Measurements from ENCODE around the gene CNDP1.

CNDP1 gene

GRCh38 chr18:74512321-74513053 is 21.8 kb upstream of the CNDP1 start:
- no peak for TF ChIP-seq GATA3 (IDR thresholded peaks at IDR 0.05; ENCODE audit: low read depth, low read length)

- no peak for TF ChIP-seq GATA2 (IDR thresholded peaks at IDR 0.05; ENCODE audit: low read depth, low read length)
- no peak for TF ChIP-seq GATA3 (IDR thresholded peaks at IDR 0.05; ENCODE audit: low read depth, low read length)
These were observed 21.0 kb upstream of the CNDP1 start for GRCh38 chr18:74513149-74513882.

GRCh38 chr18:74513883-74514205 is 20.5 kb upstream of the CNDP1 start:
- TF ChIP-seq GATA3 (IDR thresholded peaks at IDR 0.05; ENCODE audit: low read depth, low read length) (no peak), GATA2 (IDR thresholded peaks at IDR 0.05; ENCODE audit: low read depth, low read length) (no peak)

- TF ChIP-seq GATA3 (IDR thresholded peaks at IDR 0.05; ENCODE audit: low read depth, low read length) (no peak), GATA2 (IDR thresholded peaks at IDR 0.05; ENCODE audit: low read depth, low read length) (no peak)
These were observed 19.3 kb upstream of the CNDP1 start for GRCh38 chr18:74514860-74515495.

- no peak for TF ChIP-seq GATA2 (IDR thresholded peaks at IDR 0.05; ENCODE audit: low read depth, low read length)
- no peak for TF ChIP-seq GATA3 (IDR thresholded peaks at IDR 0.05; ENCODE audit: low read depth, low read length)
These were observed 18.6 kb upstream of the CNDP1 start for GRCh38 chr18:74515620-74516231.

DNA sequence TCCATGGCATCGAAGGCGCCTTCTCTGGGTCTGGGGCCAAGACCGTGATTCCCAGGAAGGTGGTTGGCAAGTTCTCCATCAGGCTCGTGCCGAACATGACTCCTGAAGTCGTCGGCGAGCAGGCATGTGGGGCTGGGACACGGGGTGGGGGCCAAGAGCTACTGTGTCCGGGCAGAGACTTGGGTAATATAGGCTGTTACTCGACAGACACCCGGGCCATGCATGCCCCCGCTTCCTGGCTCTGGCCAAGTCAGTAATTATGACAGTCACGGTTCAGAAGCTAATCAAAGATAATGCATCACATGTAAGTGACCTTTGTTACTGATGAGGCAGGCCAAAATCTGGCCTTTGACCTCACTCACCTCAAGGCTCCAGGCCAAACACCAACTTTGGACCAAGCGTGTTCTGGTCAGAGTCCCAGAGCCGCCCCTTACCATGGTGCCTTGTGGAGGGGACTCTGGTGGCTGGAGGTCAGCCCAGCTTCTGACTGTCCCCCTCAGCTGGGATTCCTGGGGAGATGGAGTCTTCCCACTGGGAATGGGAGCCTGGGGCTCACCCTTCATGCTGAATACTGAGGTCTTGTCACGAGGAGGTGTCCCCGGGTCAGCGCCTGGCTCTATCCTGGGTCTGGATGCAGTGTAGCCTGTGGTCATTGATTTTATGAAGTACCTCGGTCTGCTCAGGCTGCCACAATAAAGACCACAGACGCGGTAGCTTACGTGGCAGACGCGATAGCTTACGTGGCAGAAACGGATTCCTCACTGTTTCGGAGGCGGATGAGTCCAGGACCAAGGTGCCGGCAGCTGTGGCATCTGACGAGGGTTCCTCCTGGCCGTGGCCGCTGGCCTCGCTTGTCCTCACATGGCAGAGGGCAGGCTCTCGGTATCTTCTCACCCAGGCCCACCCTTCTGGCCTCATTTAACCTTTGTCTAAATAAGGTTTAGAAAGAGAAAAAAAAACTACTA is 17.7 kb upstream of the CNDP1 start:
- no peak for TF ChIP-seq GATA3 (IDR thresholded peaks at IDR 0.05; ENCODE audit: low read depth, low read length)
- no peak for TF ChIP-seq GATA2 (IDR thresholded peaks at IDR 0.05; ENCODE audit: low read depth, low read length)

- TF ChIP-seq GATA2 (IDR thresholded peaks at IDR 0.05; ENCODE audit: low read depth, low read length) (no peak), GATA3 (IDR thresholded peaks at IDR 0.05; ENCODE audit: low read depth, low read length) (no peak)
These were observed 17.1 kb upstream of the CNDP1 start for GRCh38 chr18:74517236-74517630.

DNA sequence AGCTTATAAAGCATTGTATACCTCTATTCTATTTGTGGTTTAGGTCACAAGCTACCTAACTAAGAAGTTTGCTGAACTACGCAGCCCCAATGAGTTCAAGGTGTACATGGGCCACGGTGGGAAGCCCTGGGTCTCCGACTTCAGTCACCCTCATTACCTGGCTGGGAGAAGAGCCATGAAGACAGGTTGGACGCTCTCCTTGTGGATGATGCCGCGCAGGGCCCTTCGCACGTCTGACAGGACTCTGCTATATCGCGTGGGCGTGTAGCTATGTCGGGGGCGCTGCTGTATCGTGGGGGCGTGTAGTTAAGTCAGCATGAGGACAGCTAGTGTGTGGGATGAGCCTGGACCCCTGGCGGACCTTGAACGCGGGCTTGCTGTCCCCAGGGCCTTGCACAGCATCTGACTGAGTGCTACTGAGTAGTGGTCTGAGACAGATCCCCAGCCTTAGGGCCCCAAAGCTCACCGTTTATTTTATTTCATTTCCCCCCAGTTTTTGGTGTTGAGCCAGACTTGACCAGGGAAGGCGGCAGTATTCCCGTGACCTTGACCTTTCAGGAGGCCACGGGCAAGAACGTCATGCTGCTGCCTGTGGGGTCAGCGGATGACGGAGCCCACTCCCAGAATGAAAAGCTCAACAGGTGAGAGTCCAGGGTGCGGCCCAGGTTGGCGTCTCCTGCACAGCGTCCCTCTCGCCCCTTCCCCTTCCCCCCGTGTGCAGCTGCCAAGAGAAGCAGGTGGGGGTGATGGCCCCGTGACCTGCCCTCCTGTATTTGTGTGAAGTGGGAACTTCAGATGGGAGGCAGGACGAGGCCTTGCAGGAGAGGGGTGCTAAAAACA is 15.6 kb upstream of the CNDP1 start:
- no peak for TF ChIP-seq GATA3 (IDR thresholded peaks at IDR 0.05; ENCODE audit: low read depth, low read length)
- no peak for TF ChIP-seq GATA2 (IDR thresholded peaks at IDR 0.05; ENCODE audit: low read depth, low read length)

DNA sequence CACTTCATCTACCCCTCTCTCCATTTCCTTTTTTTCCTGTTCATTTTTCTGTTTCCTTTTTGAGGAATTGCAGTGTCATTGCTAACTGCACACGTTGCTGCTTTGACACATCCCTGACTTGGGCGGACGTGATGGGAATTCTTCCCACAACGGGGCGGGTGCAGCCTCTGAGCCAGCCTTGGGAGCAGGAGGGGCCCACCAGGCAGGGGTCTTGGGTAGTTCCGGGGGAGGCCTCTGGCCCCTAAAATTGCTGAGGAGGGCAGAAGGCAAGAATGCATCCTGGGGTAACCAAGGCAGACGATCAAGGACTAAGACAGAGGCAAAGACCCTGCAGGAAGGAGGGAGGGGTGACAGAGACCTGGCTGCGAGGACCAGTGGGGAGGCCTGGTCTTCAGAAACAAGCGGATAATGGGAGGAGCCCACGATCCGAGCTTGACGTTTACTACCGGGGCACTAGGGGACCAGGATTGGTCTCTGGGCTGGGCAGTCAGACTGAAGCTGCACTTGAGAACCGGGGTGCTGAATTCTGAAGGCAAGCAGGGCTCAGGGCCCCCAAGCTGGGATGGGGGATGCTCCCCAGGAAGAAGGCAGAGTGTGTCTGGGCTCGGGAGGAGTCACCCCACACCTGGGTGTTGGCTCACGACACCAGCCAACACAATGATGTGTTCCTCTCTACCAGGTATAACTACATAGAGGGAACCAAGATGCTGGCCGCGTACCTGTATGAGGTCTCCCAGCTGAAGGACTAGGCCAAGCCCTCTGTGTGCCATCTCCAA is 14.8 kb upstream of the CNDP1 start:
- TF ChIP-seq GATA3 (IDR thresholded peaks at IDR 0.05; ENCODE audit: low read depth, low read length): no peak
- no peak for TF ChIP-seq GATA2 (IDR thresholded peaks at IDR 0.05; ENCODE audit: low read depth, low read length)

DNA sequence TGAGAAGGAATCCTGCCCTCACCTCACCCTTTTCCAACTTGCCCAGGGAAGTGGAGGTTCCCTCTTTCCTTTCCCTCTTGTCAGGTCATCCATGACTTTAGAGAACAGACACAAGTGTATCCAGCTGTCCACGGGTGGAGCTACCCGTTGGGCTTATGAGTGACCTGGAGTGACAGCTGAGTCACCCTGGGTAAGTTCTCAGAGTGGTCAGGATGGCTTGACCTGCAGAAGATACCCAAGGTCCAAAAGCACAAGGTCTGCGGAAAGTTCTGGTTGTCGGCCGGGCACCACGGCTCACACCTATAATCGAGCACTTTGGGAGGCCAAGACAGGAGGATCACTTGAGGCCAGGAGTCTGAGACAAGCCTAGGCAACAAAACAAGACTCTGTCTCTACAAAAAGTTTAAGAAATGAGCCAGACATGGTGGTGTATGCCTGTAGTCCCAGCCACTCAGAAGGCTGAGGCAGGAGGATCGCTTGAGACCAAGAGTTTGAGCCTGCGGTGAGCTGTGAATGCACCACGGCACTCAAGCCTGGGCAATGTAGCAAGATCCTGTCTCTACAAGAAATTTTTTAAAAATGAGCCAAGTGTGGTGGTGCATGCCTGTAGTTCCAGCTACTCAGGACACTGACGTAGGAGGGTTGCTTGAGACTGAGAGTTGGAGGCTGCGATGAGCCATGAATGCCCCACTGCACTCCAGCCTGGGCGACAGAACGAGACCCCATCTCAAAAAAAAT is 14.0 kb upstream of the CNDP1 start:
- no peak for TF ChIP-seq GATA2 (IDR thresholded peaks at IDR 0.05; ENCODE audit: low read depth, low read length)
- no peak for TF ChIP-seq GATA3 (IDR thresholded peaks at IDR 0.05; ENCODE audit: low read depth, low read length)

DNA sequence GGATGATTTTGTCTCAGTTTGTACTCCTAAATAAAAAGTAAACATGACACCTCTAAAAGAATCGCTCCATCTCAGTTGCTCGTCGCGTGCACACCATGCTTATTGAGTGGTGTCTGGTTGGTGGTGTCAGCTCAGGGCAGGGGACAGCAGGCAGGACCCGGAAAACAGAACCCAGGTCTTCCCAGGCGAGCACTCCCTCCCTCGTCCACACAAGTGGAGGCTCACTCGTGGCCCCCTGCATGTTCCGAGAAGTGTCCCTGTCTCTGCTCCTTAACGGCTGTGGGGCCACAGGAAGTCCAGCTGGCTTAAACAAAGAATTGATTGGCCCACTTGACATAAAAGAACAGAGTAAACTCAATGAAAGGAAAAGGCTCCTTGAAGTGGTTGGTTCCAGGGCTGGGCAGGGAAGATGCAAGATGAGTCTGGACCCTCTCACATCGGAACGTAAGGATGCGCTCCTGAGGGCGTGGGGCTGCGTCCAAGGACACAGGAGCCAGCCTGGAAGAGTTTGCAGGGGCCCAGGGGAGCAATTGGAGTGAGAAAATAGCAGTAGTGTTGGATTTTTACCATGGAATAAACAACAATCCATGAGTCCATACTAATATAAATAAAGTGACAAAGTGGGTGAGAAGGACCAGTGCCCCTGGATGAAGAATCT is 13.1 kb upstream of the CNDP1 start:
- TF ChIP-seq GATA2 (IDR thresholded peaks at IDR 0.05; ENCODE audit: low read depth, low read length) (no peak), GATA3 (IDR thresholded peaks at IDR 0.05; ENCODE audit: low read depth, low read length) (no peak)

All from SH-SY5Y (cell line).